ENCODE data around the gene ARHGAP25.

The ARHGAP25 gene

DNA sequence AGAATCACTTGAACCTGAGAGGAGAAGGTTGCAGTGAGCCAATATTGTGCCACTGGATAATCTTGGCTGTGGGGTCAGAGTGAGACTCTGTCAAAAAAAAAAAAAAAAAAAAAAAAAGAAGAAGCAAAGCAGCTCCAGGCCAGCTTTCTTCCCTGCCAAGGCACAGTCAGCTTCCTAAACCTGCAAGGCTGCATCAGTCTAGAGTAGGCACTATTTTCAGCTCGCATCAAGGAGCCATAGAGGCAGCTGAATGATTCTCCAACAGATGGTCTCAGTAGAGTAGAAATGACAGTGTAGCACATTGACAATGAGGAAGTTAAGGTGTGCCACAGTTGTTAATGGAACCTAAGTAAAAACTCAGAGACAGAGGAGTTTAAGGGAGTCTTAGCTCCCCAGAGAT is 101.0 kb downstream of the ARHGAP25 start:
- no peak for DNase-seq

GRCh38 chr2:68837164-68837860 is 102.7 kb downstream of the ARHGAP25 start:
- peak; percentile 64 for DNase-seq

DNA sequence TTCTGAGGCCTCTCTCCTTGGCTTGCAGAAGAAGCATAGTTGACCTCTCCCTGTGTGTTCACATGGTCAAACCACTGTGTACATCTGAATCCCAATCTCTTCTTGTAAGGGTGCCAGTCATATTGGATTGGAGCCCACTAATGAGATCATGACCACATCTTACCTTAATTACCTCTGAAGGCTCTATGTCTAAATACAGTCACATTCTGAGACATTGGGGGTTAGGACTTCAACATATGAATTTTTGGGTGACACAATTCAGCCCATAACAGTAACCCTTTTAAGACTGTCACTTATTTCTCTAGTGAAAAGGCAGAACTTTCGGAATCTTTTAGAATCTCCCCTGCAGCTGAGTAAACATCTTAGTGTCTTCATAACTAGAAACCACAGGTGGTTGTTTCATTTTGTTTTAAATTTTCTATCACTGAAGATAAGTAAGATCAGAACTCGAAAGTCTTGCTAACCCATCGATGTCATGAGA is 103.3 kb downstream of the ARHGAP25 start:
- no peak for DNase-seq

GRCh38 chr2:68838641-68839040 is 104.0 kb downstream of the ARHGAP25 start:
- DNase-seq: no peak

GRCh38 chr2:68839260-68839833 is 104.7 kb downstream of the ARHGAP25 start:
- peak; percentile 27 for DNase-seq

DNA sequence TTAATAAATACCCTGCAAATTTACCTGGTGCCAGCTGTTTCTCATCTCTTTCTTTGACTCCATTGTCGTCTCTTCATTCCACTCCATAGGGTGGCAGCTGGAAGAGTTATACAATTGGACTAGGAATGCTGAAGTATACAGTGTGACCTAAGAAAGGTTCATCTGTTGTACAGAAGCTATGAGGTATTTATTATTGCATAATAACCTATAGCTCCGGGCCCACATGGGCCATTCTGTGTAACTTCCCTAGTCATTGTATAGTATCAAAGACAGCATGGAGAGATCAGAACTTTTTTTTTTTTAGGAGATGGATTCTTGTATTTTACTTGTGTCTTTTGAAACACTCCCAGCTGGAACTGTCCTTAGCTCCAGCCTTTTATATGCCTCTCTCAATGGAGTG is 110.4 kb downstream of the ARHGAP25 start:
- DNase-seq: no peak

DNA sequence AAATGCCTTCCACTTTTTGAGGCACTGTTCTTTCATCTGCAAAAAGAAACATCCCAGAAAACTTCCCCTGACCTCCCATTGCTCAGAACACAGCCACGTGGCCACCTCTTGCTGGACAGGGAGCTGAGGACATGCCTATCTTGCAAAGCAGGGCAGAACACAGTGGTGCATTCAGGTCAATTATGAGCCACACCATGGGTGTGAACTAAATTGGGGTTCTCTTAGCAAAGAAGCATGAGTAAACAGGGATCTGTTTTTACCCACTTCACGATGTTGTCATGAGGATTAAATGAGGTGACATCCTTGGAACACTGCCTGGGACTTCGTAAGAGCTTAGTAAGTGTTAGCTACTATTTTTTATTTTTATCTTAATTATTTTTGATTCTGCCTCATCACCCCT is 111.5 kb downstream of the ARHGAP25 start:
- no peak for DNase-seq

DNA sequence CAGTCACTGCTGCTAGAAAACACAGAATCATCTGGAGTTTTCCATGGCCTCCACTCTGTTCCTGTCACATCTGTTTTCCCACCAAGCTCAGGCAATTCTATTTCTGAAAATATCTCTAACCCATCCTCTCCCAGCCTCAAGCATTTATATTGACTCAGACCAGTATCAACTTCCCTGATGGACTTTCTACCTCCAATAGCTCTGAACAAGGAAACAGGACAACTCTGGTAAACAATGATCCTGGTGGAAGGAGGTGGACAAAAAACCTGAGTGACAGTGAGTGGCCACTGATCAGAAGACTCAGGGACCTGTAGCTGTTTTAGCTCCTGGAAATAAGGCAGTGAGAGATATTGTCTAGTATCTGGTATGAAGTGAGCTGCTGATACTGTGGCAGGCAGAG is 113.1 kb downstream of the ARHGAP25 start:
- no peak for DNase-seq

DNA sequence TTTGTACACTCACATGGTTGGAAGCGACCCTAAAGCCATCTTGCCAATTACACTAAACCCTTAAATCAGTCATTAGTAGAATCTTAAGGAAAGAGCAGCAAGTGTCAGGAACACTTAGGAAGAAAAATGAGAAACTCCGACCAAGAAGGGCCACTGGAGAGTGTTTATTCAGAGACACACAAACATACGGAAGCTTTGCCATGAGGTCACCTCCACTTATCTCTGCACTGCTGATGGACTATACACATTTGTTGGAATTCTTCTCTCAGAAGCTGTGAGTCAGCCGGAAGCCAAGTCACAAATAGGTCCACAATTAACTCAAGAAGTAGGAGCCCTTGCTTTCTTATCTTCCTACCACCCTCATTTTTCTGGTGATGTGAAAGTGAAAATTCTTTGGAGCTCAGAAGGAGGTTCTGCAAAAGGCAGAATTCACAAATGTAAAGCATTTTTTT is 115.0 kb downstream of the ARHGAP25 start:
- DNase-seq: no peak

GRCh38 chr2:68850524-68850923 is 115.9 kb downstream of the ARHGAP25 start:
- no peak for DNase-seq

DNA sequence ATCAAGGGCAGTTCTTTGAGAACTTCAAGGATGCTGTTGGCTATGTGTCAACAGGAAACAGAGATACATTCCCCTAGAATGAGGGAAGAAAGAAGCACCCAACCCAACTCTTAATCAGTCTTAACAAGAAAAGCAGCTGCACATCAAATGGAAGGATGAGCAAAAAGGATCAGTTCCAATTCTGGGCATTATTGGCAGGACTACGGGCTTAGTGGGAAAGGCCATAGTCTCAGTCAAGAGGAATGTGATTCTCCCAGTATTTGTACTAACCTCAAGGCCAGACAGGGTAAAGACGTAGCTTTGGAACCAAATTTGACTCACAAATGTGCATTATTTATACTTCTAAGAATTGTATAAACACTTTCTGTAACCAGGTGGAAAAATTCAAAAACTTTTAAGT is 118.4 kb downstream of the ARHGAP25 start:
- no peak for DNase-seq

DNA sequence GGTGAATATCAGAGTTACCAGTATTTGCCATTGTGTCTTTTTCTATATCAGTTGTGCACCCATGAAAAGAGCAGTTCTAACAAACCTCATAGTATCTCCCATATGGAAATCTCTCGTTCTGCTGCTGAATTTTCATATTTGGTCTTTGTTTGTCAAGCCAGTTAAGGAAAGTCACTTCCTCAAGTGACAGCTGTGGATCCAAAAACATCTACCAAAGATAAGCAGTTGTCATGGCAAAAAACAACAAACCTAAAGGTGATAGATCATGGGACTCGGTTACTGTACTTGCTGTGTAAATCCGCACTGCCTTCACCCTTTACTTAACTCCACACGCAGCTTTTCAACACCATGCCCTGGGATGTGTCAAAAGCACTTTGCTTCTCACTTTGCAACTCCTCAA is 119.3 kb downstream of the ARHGAP25 start:
- no peak for DNase-seq

DNA sequence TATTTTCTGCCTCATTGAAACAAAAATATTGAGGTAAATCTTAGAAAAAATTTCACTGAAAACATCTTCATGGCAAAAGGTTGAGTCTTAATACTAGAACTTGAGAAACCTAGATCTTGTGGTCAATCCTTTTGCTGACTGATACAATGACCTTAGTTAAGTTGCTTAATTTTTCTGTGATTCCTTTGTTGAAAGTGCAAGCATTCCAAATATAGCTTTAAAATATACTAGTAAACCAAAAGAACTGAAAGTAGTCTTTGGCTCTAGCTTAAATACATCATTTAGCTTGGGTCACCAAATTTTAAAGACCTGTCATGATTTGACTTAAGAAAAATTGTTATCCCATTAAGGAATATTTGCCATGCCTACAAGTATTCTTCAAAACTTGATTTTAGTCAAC is 119.9 kb downstream of the ARHGAP25 start:
- DNase-seq: no peak

GRCh38 chr2:68855550-68855949 is 120.9 kb downstream of the ARHGAP25 start:
- DNase-seq: no peak

DNA sequence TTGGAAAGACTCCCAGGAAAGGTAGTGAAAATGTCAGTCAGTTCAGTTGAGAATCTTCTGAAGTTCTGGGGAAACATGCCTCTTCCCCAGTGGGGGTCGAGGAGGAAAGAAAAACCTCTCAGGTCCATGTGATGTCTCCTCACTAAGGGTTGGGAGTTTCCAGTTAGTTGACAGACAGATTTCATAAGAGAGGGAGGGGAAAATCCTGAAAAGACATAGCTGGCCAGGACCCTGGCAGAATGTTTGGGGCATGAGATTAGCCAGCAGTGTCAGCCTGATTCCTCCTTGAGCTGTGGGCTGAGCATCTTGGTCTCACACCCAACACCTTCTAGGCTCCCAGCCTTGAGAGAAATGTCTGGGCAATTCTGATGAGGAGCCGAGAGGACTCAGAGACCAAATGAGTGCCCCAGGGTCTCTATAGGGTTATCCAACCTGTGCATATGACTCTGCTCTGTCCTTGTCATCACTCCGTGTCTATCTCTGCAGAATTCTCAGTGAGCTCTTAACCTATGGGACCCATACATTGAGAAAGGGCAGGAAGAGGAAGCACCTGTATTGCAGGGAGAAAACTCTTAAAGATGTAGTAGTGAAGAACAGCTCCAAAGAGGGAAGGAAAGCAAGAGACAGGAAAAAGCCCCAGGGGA is 122.7 kb downstream of the ARHGAP25 start:
- no peak for DNase-seq

DNA sequence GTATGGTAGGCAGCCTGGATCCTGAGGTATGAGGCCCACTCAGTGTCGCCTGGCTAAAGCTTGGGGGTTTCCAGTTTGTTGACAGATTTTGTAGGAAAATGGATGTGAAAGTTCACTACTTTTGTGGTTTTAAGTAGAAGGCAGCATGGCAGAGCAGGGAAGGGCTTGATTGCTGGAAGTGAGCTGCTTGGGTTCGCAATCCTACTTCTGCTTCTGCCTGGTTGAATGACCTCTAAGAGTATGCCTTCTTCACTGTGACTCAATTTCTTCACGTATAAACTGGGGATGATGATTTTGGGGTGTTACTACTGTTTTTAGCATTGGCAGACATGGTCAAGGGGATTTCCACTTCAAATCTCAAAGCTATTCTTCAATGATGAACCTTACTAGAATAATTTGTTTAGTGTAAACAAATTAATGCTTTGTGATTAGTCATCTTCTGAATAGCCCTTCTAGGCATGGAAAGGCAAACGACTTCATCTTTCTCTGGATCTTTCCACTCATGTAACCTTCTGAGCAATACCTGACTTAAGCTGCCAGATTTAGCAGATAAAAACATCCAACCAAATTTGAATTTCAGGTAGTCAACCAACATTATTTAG is 123.3 kb downstream of the ARHGAP25 start:
- peak; percentile 18 for DNase-seq

DNA sequence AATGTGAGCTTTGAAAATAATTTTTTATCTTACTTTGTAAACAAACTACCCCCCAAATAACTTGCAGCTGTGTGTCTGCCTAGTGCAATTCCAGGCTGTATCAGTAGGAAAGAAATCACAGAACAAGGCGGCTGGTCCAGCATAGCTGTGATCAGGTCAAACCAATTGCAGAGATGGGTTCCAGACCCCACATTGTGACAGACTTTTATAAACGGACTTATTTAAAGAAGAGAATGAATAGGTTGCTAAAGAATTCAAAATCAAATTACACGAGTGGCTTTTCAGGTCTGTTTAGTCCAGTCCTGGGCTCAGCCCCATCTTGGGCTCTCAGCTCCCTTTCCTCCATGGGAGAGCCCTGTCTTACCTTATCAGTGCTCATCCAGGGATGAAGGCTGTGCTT is 125.5 kb downstream of the ARHGAP25 start:
- DNase-seq: no peak

DNA sequence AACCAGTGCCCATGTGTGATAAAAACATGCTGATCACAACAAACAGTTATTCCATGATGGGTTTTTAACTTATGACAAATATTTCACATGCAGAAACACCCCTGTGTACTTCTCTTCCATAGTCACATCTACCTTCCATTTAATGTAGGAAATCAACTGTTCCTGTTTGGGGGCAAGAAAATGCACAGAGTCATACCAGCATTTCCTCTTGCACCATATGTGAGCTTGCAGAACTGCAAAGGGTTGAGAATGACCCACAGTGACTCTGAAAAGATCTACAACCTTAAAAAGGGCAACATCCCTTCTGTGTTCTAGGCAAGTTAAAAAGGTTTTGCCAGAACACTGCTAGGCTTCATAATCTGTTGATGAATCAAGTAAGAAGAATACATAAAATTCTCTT is 126.7 kb downstream of the ARHGAP25 start:
- DNase-seq: no peak

DNA sequence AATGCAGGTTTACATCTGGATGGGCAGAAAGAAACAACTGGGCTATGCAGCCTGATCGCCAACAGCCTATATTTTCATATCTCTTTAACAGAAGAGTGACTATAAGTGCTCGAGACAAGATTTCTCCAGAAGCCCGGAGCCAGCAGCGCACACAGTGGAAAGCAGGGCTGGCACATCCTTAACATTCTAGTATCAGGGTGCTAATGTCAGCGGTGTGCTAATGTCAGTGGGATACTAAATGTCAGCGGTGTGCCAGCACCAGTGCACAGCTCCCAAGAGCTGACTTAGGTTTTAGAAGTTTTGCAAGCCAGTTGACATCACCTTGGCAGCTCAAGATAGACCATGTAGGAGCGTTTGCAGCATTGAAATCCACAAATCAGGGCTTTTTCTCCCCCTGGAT is 128.3 kb downstream of the ARHGAP25 start:
- no peak for DNase-seq

DNA sequence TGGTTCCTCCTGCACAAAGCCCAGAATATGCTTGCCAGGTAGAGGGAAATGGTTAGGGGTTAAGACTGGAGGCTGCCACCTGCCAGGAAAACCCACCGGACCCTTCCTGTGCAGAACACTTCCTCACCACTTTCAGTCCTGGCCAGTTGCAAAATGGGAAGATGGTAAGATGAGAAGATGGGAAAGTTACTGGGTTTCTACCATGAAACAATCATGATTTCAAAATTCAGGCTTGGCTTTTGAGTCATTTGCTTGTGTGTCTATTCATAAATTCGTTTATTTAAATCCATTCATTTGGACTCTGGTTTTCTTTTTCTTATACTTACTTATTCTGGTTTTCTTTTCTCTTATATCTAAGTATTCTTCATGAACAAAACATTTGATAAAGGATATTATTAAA is 129.4 kb downstream of the ARHGAP25 start:
- no peak for DNase-seq

- no peak for DNase-seq
Observed at GRCh38 chr2:68865108-68865507, 130.5 kb downstream of the ARHGAP25 start.

DNA sequence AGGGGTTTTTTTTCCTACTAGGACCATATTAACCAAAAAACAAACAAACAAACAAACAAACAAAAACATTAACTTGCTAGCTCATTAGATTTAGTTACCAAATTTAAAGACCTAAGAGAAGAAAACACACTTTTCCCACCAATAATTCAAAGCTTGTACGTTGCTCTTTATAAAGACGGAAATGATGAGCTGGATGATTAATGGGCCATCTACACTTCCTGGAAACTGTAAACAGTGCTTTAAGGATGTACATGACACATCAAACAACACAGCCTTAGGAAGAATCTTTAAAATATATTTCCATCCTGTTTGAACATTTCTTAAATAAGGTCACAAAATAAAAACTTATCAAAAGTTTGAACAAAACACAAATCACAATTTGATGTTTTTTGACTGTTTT is 135.6 kb downstream of the ARHGAP25 start:
- DNase-seq: no peak

GRCh38 chr2:68871159-68871764 is 136.7 kb downstream of the ARHGAP25 start, which contains the start of gene BMP10:
BMP10 (minus strand) TSS chr2:68871397; CDS start chr2:68871358, 39 bp downstream.
- no peak for DNase-seq
